HCT116 (cell line): ENCODE results near the gene PCDHA9.
"Not testable (repeated sequence)": the region's sequence is repeated elsewhere in the genome, so short reads cannot be mapped to it uniquely, and the experiment has no call there.

Experiments
- CBX3 ChIP-seq: IDR thresholded peaks from 2 replicates; pipeline ENCODE4 v1.6.1; 2012; ENCODE audit warnings: low read depth
- EGR1 ChIP-seq: IDR thresholded peaks from 2 replicates; pipeline ENCODE4 v1.6.1; 2012; ENCODE audit warnings: low read depth
- EZH2 ChIP-seq: fragments of 200-600 bp; sonication (generic); IDR thresholded peaks from 2 replicates; pipeline ENCODE4 v1.6.1; 2017; ENCODE audit warnings: antibody characterized with exemption, mixed run types
- EZH2phosphoT487 ChIP-seq: fragments of 200-600 bp; IDR thresholded peaks from 2 replicates; pipeline ENCODE4 v1.6.1; 2018; ENCODE audit warnings: antibody characterized with exemption, borderline replicate concordance
- JUND ChIP-seq: IDR thresholded peaks from 2 replicates; pipeline ENCODE4 v1.6.1; 2012
- POLR2A ChIP-seq: IDR thresholded peaks from 2 replicates; pipeline ENCODE4 v1.7.0; 2011; ENCODE audit warnings: borderline replicate concordance; ENCODE audit not compliant: insufficient read depth, insufficient read length; ENCODE audit errors: extremely low read depth
- POLR2AphosphoS5 ChIP-seq: IDR thresholded peaks from 2 replicates; pipeline ENCODE4 v1.6.1; 2011; ENCODE audit warnings: mild to moderate bottlenecking, low read depth, low read length, moderate library complexity
- SP1 ChIP-seq: IDR thresholded peaks from 2 replicates; pipeline ENCODE4 v1.6.1; 2012; ENCODE audit warnings: low read depth
- TF ChIP-seq, protein P1 (sequence below), 3 experiments: fragments of 200-600 bp in 1 of 3; sonication (generic) in 1 of 3; IDR thresholded peaks in 2 of 3; conservative IDR thresholded peaks in 1 of 3; 2 replicates each; pipeline ENCODE4 v1.5.1; 2012 to 2017; ENCODE audit warnings: low read depth in 2 of 3, low read length in 2 of 3, antibody characterized with exemption in 1 of 3, borderline replicate concordance in 1 of 3, control low read depth in 1 of 3, mild to moderate bottlenecking in 1 of 3, mixed read lengths in 1 of 3, mixed run types in 1 of 3, moderate library complexity in 1 of 3; ENCODE audit not compliant: insufficient read depth in 1 of 3
- TF ChIP-seq, protein P2 (sequence below): IDR thresholded peaks from 2 replicates; pipeline ENCODE4 v1.6.1; 2012

DNA sequence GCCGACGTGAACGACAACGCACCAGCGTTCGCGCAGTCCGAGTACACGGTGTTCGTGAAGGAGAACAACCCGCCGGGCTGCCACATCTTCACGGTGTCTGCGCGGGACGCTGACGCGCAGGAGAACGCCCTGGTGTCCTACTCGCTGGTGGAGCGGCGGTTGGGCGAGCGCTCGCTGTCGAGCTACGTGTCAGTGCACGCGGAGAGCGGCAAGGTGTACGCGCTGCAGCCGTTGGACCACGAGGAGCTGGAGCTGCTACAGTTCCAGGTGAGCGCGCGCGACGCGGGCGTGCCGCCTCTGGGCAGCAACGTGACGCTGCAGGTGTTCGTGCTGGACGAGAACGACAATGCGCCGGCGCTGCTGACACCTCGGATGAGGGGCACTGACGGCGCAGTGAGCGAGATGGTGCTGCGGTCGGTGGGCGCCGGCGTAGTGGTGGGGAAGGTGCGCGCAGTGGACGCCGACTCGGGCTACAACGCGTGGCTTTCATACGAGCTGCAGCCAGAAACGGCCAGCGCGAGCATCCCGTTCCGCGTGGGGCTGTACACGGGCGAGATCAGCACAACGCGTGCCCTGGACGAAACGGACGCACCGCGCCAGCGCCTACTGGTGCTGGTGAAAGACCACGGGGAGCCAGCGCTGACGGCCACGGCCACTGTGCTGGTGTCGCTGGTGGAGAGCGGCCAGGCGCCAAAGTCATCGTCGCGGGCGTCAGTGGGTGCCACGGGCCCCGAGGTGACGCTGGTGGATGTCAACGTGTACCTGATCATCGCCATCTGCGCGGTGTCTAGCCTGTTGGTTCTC lies 1.9 kb downstream of the PCDHA9 start:
- TF ChIP-seq POLR2AphosphoS5, EZH2phosphoT487, JUND, POLR2A, CBX3, SP1, EGR1, EZH2: not testable (repeated sequence)
- TF ChIP-seq, protein P1, sequence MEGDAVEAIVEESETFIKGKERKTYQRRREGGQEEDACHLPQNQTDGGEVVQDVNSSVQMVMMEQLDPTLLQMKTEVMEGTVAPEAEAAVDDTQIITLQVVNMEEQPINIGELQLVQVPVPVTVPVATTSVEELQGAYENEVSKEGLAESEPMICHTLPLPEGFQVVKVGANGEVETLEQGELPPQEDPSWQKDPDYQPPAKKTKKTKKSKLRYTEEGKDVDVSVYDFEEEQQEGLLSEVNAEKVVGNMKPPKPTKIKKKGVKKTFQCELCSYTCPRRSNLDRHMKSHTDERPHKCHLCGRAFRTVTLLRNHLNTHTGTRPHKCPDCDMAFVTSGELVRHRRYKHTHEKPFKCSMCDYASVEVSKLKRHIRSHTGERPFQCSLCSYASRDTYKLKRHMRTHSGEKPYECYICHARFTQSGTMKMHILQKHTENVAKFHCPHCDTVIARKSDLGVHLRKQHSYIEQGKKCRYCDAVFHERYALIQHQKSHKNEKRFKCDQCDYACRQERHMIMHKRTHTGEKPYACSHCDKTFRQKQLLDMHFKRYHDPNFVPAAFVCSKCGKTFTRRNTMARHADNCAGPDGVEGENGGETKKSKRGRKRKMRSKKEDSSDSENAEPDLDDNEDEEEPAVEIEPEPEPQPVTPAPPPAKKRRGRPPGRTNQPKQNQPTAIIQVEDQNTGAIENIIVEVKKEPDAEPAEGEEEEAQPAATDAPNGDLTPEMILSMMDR (IDR thresholded peaks at IDR 0.05 in 2 of 3, conservative IDR thresholded peaks at IDR 0.05 in 1 of 3; ENCODE audit: borderline replicate concordance in 1 of 3, insufficient read depth in 1 of 3, low read depth in 2 of 3, low read length in 2 of 3) = not testable (repeated sequence)
- TF ChIP-seq, protein P2, sequence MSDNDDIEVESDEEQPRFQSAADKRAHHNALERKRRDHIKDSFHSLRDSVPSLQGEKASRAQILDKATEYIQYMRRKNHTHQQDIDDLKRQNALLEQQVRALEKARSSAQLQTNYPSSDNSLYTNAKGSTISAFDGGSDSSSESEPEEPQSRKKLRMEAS = not testable (repeated sequence)
